SJSA1 (cell line): ENCODE data around the gene SLAMF8. TPM values are rescaled to one million over a fixed set of nuclear protein-coding genes. Genes with fewer than 3 reads are reported as not detected.

Source experiments
- DNase-seq, 2 experiments: peaks; one replicate each; pipeline ENCODE4 v3.0.0-alpha.2; 2015 to 2020; ENCODE audit warnings: low spot score in 2 of 2, low read depth in 1 of 2
- H3K27ac ChIP-seq: fragments of 250-450 bp; sonication (Bioruptor Pico); 2 replicates; pipeline ENCODE4 v1.5.1; 2020; ENCODE audit warnings: mild to moderate bottlenecking, moderate library complexity
- H3K27me3 ChIP-seq: fragments of 250-450 bp; sonication (Bioruptor Pico); replicated peaks from 2 replicates; pipeline ENCODE4 v1.5.1; 2020; ENCODE audit warnings: mild to moderate bottlenecking, moderate library complexity
- H3K36me3 ChIP-seq: fragments of 250-450 bp; sonication (Bioruptor Pico); 2 replicates; pipeline ENCODE4 v1.5.1; 2020; ENCODE audit warnings: mild to moderate bottlenecking
- H3K4me1 ChIP-seq: fragments of 250-450 bp; sonication (Bioruptor Pico); replicated peaks from 2 replicates; pipeline ENCODE4 v1.6.1; 2021; ENCODE audit warnings: mild to moderate bottlenecking
- H3K4me3 ChIP-seq: fragments of 250-450 bp; sonication (Bioruptor Pico); 2 replicates; pipeline ENCODE4 v1.5.1; 2020; ENCODE audit warnings: mild to moderate bottlenecking
- H3K9me3 ChIP-seq: fragments of 250-450 bp; sonication (Bioruptor Pico); replicated peaks from 2 replicates; pipeline ENCODE4 v1.5.1; 2020; ENCODE audit warnings: mild to moderate bottlenecking
- total RNA-seq: library from RNA; depleted of rRNA; stranded (reverse); fragments of >200 nt; shearing (Covaris generic); gene quantifications from 2 replicates; pipeline ENCODE4 v1.2.3, GENCODE V29; 2014

SLAMF8 gene
- total RNA-seq, 1 experiment from 2014 or later = not detected

DNA sequence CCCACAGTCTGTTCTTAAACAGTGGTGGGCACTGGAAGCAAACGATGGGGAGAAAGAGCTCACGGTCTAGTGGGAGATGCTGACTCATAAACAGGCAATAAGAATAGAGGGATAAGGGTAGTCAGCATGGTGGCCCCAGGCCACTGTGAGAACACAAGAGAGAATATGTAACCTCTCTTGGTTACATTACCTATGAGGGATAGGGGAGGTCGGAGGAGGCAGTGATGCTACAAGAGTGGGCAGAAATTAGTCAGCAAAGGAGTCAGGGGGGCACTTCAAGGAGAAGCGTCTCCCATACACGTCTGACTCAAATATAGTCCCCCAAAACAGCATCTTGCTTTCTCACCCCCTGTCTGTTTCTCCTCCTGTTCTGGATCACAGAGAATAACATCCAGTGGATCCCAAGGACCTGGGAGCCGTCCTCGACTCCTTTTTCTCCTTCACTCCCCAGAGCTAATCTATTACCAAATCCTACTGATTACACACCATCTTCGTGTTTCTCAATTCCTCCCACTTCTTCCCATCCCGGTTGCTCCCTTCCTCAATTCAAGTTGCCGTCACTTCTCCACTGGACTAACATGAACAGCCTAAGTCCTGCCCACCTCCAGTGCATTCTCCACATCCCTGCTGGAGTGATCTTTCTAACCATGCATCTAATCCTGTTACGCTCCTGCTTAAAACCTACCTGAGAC is 2.1 kb downstream of the SLAMF8 start:
- no peaks in the 10 kb centered on the region for H3K36me3 ChIP-seq
- DNase-seq = no peak
- no peaks in the 10 kb centered on the region for H3K27me3 ChIP-seq
- H3K9me3 ChIP-seq = no peaks in the 10 kb centered on the region
- H3K27ac ChIP-seq = no peak overlapping the region
- no peaks in the 10 kb centered on the region for H3K4me1 ChIP-seq
- no peak overlapping the region for H3K4me3 ChIP-seq

DNA sequence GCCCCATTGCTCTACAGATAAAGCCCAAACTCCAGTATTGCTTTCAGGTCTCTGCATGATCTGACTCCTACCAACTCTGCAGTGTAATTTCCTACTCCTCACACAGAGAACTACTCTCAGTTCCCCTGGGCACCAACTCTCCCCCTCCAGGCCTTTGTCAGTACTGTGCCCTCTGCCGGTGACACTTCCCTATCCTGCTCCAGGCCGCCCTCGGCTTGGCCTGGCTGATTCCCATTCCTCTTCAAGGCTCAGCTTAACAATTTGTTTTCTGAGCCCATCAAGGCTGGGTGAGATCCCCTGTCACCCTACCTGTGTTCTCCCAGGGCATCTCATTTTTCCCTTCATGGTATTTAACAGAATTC is 2.6 kb downstream of the SLAMF8 start:
- no peak overlapping the region for H3K27ac ChIP-seq

DNA sequence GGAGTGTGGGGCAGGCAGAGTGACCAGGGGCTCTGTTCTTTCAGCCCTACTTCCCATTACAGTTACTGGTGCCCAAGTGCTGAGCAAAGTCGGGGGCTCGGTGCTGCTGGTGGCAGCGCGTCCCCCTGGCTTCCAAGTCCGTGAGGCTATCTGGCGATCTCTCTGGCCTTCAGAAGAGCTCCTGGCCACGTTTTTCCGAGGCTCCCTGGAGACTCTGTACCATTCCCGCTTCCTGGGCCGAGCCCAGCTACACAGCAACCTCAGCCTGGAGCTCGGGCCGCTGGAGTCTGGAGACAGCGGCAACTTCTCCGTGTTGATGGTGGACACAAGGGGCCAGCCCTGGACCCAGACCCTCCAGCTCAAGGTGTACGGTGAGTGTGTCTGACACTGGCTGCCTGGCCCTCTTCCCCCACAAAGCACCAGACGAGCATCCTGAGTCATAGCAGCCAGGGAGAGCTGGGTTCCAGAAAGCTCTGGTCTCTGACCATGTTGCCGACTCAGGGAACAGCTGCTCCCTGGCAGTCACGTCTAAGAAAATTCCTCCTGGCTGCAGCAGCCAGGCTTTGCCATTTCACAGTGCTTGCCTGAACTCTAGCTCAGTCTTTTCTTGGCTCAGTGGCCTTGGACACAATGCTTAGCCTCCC is 3.3 kb downstream of the SLAMF8 start:
- H3K4me3 ChIP-seq = no peak overlapping the region
- no peaks in the 10 kb centered on the region for H3K27me3 ChIP-seq
- no peak overlapping the region for H3K27ac ChIP-seq
- no peaks in the 10 kb centered on the region for H3K36me3 ChIP-seq
- no peaks in the 10 kb centered on the region for H3K9me3 ChIP-seq
- no peak for DNase-seq
- H3K4me1 ChIP-seq = no peaks in the 10 kb centered on the region

More for the DNA sequence above, 2.6 kb downstream of the SLAMF8 start:
- Histone ChIP-seq H3K4me3 (no peak overlapping the region), H3K9me3 (no peaks in the 10 kb centered on the region), H3K36me3 (no peaks in the 10 kb centered on the region), H3K27me3 (no peaks in the 10 kb centered on the region), H3K4me1 (no peaks in the 10 kb centered on the region)
- DNase-seq = no peak

DNA sequence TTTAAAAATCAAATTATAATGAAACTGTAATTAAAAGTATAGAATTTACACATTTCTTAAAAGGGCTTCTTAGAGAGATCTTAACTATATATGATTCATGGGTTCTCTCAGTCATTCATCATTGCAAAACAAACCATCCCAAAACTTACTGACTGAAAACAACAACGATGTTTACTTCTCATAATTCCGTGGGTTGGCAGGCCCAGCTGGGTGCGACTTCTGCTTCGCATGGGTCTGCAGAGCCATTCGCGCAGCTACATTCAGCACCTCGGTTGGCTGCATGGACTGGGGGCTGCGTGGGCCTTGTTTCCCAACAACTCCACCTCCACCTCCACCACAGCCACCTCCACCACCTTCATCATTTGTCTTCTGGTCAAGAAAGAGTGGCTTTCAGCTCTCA is 4.0 kb downstream of the SLAMF8 start:
- Histone ChIP-seq H3K9me3 (no peaks in the 10 kb centered on the region), H3K36me3 (no peaks in the 10 kb centered on the region), H3K27ac (no peak overlapping the region), H3K4me1 (no peaks in the 10 kb centered on the region), H3K27me3 (no peaks in the 10 kb centered on the region), H3K4me3 (no peak overlapping the region)
- no peak for DNase-seq

DNA sequence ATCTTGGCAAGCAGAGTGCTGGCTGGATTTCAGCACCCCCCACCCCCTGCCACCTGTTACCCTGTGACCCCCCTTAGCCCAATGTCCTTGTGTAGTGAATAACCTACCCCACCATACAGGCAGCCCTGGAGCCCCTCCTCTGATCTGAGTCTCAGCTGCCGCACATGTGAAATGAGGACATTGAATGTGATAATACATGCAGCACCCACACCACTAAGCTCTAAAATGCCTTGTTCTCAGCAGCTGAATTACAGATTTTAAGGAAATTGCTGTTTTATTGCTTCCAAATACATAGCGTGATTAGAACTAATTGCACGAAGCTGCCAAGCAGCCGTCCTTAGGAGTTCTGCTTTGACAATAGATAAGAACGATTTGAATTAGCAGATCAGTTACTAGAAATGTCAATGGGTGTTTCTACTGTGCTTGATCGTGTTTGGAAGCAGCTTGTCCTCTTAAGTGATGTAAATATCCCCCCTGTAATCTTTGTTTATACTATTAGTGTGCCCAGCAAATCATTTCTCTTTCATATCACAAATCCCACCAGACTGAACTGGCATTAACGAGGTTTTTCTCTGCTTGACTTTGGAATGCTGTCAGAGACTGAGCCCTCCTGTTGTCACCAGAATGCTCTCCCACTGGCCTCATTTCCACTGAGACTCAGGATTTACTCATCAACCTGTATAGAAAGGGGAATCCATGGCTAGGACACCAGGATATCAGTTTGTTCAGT is 4.9 kb downstream of the SLAMF8 start:
- no peak for DNase-seq
- H3K9me3 ChIP-seq = no peaks in the 10 kb centered on the region
- no peaks in the 10 kb centered on the region for H3K4me1 ChIP-seq
- no peak overlapping the region for H3K4me3 ChIP-seq
- H3K36me3 ChIP-seq = no peaks in the 10 kb centered on the region
- H3K27ac ChIP-seq = no peak overlapping the region
- no peaks in the 10 kb centered on the region for H3K27me3 ChIP-seq

DNA sequence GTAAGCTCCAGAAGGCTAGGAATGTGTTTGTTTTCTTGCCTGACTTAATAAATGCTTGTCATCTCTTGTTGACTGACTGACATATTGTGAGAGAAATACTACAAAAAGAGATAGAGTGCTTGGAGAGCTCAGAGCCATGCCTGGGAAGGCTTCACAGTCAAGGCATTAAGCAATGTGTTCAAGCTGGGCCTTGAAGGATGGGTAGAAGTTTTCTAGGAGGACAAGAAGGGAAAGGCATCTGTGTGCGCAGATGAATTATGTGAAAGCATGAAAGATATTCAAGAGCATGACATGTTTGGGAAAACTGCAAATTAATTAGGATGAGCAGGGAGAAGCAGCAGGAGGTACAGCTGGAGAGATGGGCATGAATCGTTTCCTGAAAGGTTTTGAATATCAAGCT is 5.6 kb downstream of the SLAMF8 start:
- Histone ChIP-seq H3K4me1 (no peaks in the 10 kb centered on the region), H3K27me3 (no peaks in the 10 kb centered on the region), H3K9me3 (no peaks in the 10 kb centered on the region), H3K4me3 (no peak overlapping the region), H3K27ac (no peak overlapping the region), H3K36me3 (no peaks in the 10 kb centered on the region)
- no peak for DNase-seq

DNA sequence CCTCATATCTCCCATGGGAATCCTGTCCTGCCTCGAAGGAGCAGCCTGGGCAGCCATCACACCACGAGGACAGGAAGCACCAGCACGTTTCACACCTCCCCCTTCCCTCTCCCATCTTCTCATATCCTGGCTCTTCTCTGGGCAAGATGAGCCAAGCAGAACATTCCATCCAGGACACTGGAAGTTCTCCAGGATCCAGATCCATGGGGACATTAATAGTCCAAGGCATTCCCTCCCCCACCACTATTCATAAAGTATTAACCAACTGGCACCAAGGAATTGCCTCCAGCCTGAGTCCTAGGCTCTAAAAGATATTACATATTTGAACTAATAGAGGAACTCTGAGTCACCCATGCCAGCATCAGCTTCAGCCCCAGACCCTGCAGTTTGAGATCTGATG is 8.7 kb downstream of the SLAMF8 start:
- Histone ChIP-seq H3K27ac (no peak overlapping the region), H3K36me3 (no peaks in the 10 kb centered on the region), H3K4me1 (no peaks in the 10 kb centered on the region), H3K27me3 (no peaks in the 10 kb centered on the region), H3K9me3 (no peaks in the 10 kb centered on the region), H3K4me3 (no peak overlapping the region)
- DNase-seq = no peak

DNA sequence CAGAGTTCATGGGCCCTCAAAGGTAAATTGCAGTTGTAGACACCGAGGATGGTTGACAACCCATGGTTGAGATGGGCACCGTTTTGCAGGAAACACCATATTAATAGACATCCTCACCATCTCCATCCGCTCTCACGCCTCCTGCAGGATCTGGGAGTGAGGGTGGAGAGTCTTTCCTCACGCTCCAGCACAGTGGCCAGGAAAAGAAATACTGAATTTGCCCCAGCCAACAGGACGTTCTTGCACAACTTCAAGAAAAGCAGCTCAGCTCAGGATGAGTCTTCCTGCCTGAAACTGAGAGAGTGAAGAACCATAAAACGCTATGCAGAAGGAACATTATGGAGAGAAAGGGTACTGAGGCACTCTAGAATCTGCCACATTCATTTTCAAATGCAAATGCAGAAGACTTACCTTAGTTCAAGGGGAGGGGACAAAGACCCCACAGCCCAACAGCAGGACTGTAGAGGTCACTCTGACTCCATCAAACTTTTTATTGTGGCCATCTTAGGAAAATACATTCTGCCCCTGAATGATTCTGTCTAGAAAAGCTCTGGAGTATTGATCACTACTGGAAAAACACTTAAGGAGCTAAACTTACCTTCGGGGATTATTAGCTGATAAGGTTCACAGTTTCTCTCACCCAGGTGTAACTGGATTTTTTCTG is 9.3 kb downstream of the SLAMF8 start:
- no peaks in the 10 kb centered on the region for H3K36me3 ChIP-seq
- H3K4me3 ChIP-seq = no peak overlapping the region
- no peaks in the 10 kb centered on the region for H3K4me1 ChIP-seq
- DNase-seq = no peak
- no peaks in the 10 kb centered on the region for H3K27me3 ChIP-seq
- H3K27ac ChIP-seq = no peak overlapping the region
- H3K9me3 ChIP-seq = no peaks in the 10 kb centered on the region

DNA sequence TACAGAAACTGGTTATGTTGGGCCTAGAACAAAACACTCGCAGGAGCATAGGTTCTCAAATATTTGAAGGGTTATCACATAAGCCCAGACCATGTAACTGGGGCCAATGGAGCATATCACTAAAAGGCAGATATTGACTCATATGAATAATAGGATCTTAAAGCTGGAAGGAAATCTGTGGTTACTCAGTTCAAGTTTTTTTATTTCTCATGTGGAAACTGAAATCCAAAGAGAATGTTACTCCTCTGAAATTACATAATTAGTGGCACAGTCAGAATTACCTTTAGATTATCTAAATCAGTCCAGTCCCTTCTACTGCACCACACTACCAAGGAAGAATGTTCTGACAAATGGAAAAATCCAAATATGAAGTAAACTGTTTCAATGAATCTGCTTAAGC is 12.0 kb downstream of the SLAMF8 start:
- DNase-seq = no peak
- Histone ChIP-seq H3K27me3 (no peaks in the 10 kb centered on the region), H3K36me3 (no peaks in the 10 kb centered on the region), H3K4me3 (no peak overlapping the region), H3K27ac (no peak overlapping the region), H3K9me3 (no peaks in the 10 kb centered on the region), H3K4me1 (no peaks in the 10 kb centered on the region)

DNA sequence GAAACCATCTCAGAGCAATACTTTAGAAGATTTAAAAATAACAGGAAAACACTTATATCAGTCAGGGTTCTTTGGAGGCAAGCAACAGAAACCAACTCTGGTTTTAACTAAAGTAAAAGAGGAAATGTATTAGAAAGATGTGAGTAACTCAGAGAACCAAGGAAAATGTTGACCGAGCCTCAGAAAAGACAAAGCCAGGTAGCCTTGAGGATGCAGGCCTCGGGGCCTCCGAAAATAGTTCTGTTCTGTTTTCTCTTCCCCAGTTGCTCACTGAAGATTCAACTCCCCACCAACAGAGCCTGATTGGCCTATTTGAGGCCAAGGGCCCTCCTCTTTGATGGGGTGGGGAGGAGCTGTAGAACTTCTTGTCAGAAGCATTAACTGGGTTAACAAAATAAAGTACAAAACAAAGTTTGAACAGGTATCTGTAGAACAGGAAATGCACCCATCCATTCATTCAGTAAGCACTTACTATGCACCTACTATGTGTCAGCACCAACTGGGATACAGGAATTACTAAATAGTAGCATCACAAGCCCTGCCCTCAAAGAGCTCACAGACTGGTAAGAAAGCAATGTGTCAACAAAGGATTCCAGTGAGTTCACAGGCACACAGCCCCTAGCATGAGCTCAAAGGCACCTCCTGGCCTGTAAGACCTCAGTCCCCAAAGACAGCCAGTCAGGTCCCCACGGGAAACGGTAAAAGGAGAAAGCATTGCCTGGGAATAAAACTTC is 12.6 kb downstream of the SLAMF8 start:
- DNase-seq = no peak
- no peaks in the 10 kb centered on the region for H3K4me1 ChIP-seq
- H3K36me3 ChIP-seq = no peaks in the 10 kb centered on the region
- no peak overlapping the region for H3K4me3 ChIP-seq
- no peak overlapping the region for H3K27ac ChIP-seq
- H3K9me3 ChIP-seq = no peaks in the 10 kb centered on the region
- no peaks in the 10 kb centered on the region for H3K27me3 ChIP-seq

DNA sequence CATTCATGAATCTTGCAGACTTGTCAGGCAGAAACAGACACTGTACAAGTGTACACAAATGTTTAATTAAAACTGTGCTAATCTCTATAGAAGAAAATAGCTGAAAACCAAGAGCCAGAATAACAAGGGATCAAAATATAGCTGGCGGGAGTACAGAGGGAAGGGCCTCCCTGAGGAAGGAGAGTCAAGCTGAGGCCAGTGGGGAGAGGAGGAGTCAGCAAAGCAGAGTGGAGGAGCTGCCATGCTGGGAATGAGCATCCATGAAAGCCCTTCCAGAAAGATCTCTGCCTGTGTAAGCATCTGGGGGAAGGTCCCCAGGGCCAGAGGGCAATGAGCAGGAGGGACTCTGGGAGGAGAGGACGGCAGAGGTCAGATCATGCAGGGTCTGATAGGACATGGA is 15.1 kb downstream of the SLAMF8 start:
- Histone ChIP-seq H3K4me3 (no peak overlapping the region), H3K4me1 (no peaks in the 10 kb centered on the region), H3K36me3 (no peaks in the 10 kb centered on the region), H3K9me3 (no peaks in the 10 kb centered on the region), H3K27ac (no peak overlapping the region), H3K27me3 (no peaks in the 10 kb centered on the region)
- DNase-seq = no peak

DNA sequence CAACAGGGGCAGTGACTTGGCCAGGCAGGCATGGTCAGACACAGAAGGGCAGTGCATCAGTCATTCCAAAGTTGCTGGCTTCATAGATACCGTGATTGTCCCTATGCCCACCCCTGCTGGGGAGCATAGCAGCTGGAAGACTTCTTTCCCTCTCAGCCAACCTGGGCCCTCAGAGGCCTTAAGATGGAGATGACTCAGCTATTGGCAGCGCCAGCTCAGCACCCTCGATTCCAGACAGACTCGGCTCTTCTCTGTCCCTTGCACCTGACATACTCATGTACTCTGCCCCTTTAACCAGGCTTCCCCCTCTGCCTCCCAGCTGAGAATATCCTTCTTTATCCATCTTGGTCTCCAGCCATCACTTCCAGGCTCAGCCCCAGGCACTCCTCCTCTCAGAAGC is 16.8 kb downstream of the SLAMF8 start:
- Histone ChIP-seq H3K4me1 (peaks cover under 1% of the 10 kb centered on the region), H3K27ac (no peak overlapping the region), H3K4me3 (no peak overlapping the region), H3K9me3 (0 out of 2 replicates have a peak, but pooled peaks cover under 1% of the 10 kb centered on the region), H3K27me3 (no peaks in the 10 kb centered on the region), H3K36me3 (no peaks in the 10 kb centered on the region)
- no peak for DNase-seq

DNA sequence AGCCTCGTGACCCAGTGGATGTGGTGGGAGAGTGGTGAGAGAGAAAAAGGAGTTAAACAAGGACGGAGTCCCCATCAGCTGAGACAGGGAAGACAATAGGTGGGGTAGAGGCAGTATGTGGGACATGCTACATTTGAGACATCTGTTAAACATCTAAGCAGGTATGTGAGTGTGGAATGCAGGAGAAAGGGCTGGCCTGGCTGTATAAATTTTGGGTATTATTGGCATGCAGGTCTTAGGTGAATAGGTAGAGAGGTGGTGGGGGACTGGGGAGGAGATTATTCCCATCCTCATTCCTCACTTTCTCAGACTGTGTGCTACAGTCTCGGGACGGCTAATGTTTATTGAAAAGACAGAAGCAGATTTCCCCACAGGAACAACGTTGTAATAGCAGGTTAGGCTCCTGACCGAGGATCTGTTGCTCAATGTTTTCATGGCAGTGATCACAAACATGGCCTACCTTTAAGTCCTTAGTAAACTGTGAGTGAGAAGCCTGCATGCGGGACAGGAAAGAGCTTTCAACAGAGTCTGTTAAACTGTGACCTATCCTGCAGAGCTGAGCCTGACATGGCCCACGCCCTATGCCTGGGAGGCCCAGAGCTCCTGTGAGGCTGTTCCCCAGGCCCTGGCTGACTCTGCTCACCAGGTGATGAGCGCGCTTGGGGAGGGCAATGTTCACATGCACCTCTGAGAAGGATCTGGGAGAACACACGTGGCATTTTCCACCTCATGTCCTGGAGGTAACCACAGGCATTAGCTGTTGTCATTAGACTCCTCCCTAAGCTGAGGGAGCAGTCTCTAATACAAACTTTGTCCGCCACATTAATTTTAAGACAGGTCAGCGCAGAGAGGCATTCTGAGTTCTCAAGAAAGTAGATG is 19.3 kb downstream of the SLAMF8 start:
- Histone ChIP-seq H3K4me1 (peaks cover 19% of the 10 kb centered on the region), H3K4me3 (no peak overlapping the region), H3K9me3 (0 out of 2 replicates have a peak, but pooled peaks cover 3% of the 10 kb centered on the region), H3K36me3 (no peaks in the 10 kb centered on the region), H3K27me3 (no peaks in the 10 kb centered on the region), H3K27ac (no peak overlapping the region)
- DNase-seq = no peak
